GM23338 (cell line): ENCODE results near the gene ANKRD11. TPM values are rescaled to one million over a fixed set of nuclear protein-coding genes. Genes with fewer than 3 reads are reported as not detected.
A peak's percentile ranks its signal among the peaks of the same experiment; 100 is the strongest.

Experiments
- ATAC-seq: fragments of 200-7000 bp; cut with Tn5 transposase; 3 replicates; pipeline ENCODE4 v1.9.1; 2020
- DNase-seq: peaks from one replicate; pipeline ENCODE4 v3.0.0-alpha.2; 2015; ENCODE audit warnings: low spot score
- H2AFZ ChIP-seq: fragments of 200-600 bp; sonication (generic); 2 replicates; pipeline ENCODE4 v1.8.0; 2016; ENCODE audit warnings: antibody characterized with exemption, mild to moderate bottlenecking, moderate library complexity
- H3F3A ChIP-seq: fragments of 200-600 bp; sonication (generic); replicated peaks from 2 replicates; pipeline ENCODE4 v1.8.0; 2017; ENCODE audit warnings: antibody characterized with exemption, mixed run types, low read depth
- H3K27ac ChIP-seq: fragments of 200-600 bp; sonication (generic); 2 replicates; pipeline ENCODE4 v1.6.1; 2016; ENCODE audit warnings: low read depth
- H3K27me3 ChIP-seq: fragments of 200-600 bp; sonication (generic); 2 replicates; pipeline ENCODE4 v1.8.0; 2016; ENCODE audit warnings: mild to moderate bottlenecking, mixed run types, moderate library complexity; ENCODE audit not compliant: insufficient read depth
- H3K36me3 ChIP-seq: fragments of 200-600 bp; sonication (generic); 2 replicates; pipeline ENCODE4 v1.8.0; 2016; ENCODE audit warnings: mild to moderate bottlenecking; ENCODE audit not compliant: insufficient read depth
- H3K4me1 ChIP-seq: fragments of 200-600 bp; sonication (generic); 2 replicates; pipeline ENCODE4 v1.8.0; 2016; ENCODE audit warnings: mild to moderate bottlenecking, moderate library complexity; ENCODE audit not compliant: insufficient read depth
- H3K4me2 ChIP-seq: fragments of 200-600 bp; sonication (generic); 2 replicates; pipeline ENCODE4 v1.7.1; 2017; ENCODE audit warnings: mixed run types
- H3K4me3 ChIP-seq: fragments of 200-600 bp; sonication (generic); 2 replicates; pipeline ENCODE4 v1.6.1; 2016; ENCODE audit warnings: mixed run types
- H3K79me2 ChIP-seq: fragments of 200-600 bp; sonication (generic); replicated peaks from 2 replicates; pipeline ENCODE4 v1.8.0; 2017; ENCODE audit warnings: mild to moderate bottlenecking; ENCODE audit not compliant: insufficient read depth
- H3K9me2 ChIP-seq: fragments of 200-600 bp; sonication (generic); 2 replicates; pipeline ENCODE4 v1.8.0; 2017; ENCODE audit not compliant: insufficient read depth
- H4K20me1 ChIP-seq: fragments of 200-600 bp; sonication (generic); replicated peaks from 2 replicates; pipeline ENCODE4 v1.8.0; 2017; ENCODE audit warnings: mild to moderate bottlenecking; ENCODE audit not compliant: insufficient read depth
- H3K27ac Mint-ChIP-seq: 2 replicates; pipeline ENCODE4 v1.8.0; 2020; ENCODE audit warnings: inconsistent platforms, mild to moderate bottlenecking, moderate library complexity, mixed read lengths
- H3K27me3 Mint-ChIP-seq: 3 replicates; pipeline ENCODE4 v1.8.0; 2022; ENCODE audit warnings: low read depth, mild to moderate bottlenecking, moderate library complexity, mixed read lengths, inconsistent platforms; ENCODE audit not compliant: insufficient read depth, poor library complexity
- H3K36me3 Mint-ChIP-seq: 3 replicates; pipeline ENCODE4 v1.8.0; 2021; ENCODE audit warnings: low read depth, mild to moderate bottlenecking, inconsistent platforms, moderate library complexity, mixed read lengths
- H3K4me1 Mint-ChIP-seq: 3 replicates; pipeline ENCODE4 v1.8.0; 2020; ENCODE audit warnings: mild to moderate bottlenecking, inconsistent platforms, mixed read lengths
- H3K4me3 Mint-ChIP-seq: 3 replicates; pipeline ENCODE4 v1.8.0; 2021; ENCODE audit warnings: moderate library complexity, mild to moderate bottlenecking, inconsistent platforms, mixed read lengths
- H3K9me3 Mint-ChIP-seq: 3 replicates; pipeline ENCODE4 v1.8.0; 2020; ENCODE audit warnings: moderate library complexity, mild to moderate bottlenecking, inconsistent platforms, mixed read lengths
- CREB1 ChIP-seq: fragments of 250-450 bp; sonication (Bioruptor Pico); IDR thresholded peaks from 2 replicates; pipeline ENCODE4 v1.5.0; 2020; ENCODE audit warnings: low read depth, mild to moderate bottlenecking, moderate library complexity
- EZH2 ChIP-seq: fragments of 200-600 bp; sonication (generic); IDR thresholded peaks from one replicate; pipeline ENCODE4 v1.8.0; 2017; ENCODE audit warnings: antibody characterized with exemption, mild to moderate bottlenecking, low read depth; ENCODE audit not compliant: unreplicated experiment
- EZH2phosphoT487 ChIP-seq: fragments of 200-600 bp; sonication (generic); IDR thresholded peaks from one replicate; pipeline ENCODE4 v1.8.1; 2018; ENCODE audit warnings: antibody characterized with exemption; ENCODE audit not compliant: unreplicated experiment
- JUNB ChIP-seq: IDR thresholded peaks from one replicate; pipeline ENCODE4 v1.6.1; 2016; ENCODE audit warnings: antibody characterized with exemption; ENCODE audit not compliant: unreplicated experiment
- NANOG ChIP-seq: IDR thresholded peaks from 2 replicates; pipeline ENCODE4 v1.6.1; 2016; ENCODE audit warnings: antibody characterized with exemption, borderline replicate concordance
- POLR2AphosphoS5 ChIP-seq: IDR thresholded peaks from 2 replicates; pipeline ENCODE4 v1.6.1; 2016; ENCODE audit warnings: antibody characterized with exemption, low read depth
- STAT1 ChIP-seq: IDR thresholded peaks from one replicate; pipeline ENCODE4 v1.6.1; 2016; ENCODE audit warnings: antibody characterized with exemption; ENCODE audit not compliant: unreplicated experiment
- ZNF114 ChIP-seq: fragments of 250-450 bp; sonication (Bioruptor Pico); IDR thresholded peaks from 2 replicates; pipeline ENCODE4 v1.5.0; 2020; ENCODE audit warnings: mild to moderate bottlenecking, moderate library complexity
- ZNF331 ChIP-seq: fragments of 250-450 bp; sonication (Bioruptor Pico); IDR thresholded peaks from 2 replicates; pipeline ENCODE4 v1.5.0; 2020; ENCODE audit warnings: low read depth, mild to moderate bottlenecking, moderate library complexity
- polyA plus RNA-seq: library from polyadenylated mRNA; unstranded; fragments of >200 nt; fragmentation: Nextera tagmentation; extraction: Ambion mirVana; gene quantifications from 2 replicates; pipeline ENCODE4 v1.2.1, GENCODE V29; 2016
- total RNA-seq: library from RNA; depleted of rRNA; stranded (reverse); fragments of >200 nt; shearing (Covaris generic); gene quantifications from 2 replicates; pipeline ENCODE4 v1.2.3, GENCODE V29; 2014
- TF ChIP-seq, protein P1 (sequence below): fragments of 250-450 bp; sonication (Bioruptor Pico); IDR thresholded peaks from 2 replicates; pipeline ENCODE4 v1.5.0; 2020; ENCODE audit warnings: mild to moderate bottlenecking, moderate library complexity
- TF ChIP-seq, protein P2 (sequence below): IDR thresholded peaks from 2 replicates; pipeline ENCODE4 v1.6.1; 2016; ENCODE audit warnings: antibody characterized with exemption
- TF ChIP-seq, protein P3 (sequence below): IDR thresholded peaks from one replicate; pipeline ENCODE4 v1.6.1; 2018; ENCODE audit warnings: antibody characterized with exemption; ENCODE audit not compliant: unreplicated experiment
- TF ChIP-seq, protein P4 (sequence below), 2 experiments: fragments of 200-600 bp in 1 of 2; sonication (generic) in 1 of 2; conservative IDR thresholded peaks; 2 replicates each; pipeline versions ENCODE4 v1.5.1 to v1.6.1; 2016 to 2017; ENCODE audit warnings: antibody characterized with exemption in 2 of 2, low read depth in 2 of 2, mild to moderate bottlenecking in 2 of 2, moderate library complexity in 1 of 2

Gene ANKRD11
- total and polyA plus RNA-seq, 2 experiments from 2014 or later, result 130 to 159 TPM

DNA sequence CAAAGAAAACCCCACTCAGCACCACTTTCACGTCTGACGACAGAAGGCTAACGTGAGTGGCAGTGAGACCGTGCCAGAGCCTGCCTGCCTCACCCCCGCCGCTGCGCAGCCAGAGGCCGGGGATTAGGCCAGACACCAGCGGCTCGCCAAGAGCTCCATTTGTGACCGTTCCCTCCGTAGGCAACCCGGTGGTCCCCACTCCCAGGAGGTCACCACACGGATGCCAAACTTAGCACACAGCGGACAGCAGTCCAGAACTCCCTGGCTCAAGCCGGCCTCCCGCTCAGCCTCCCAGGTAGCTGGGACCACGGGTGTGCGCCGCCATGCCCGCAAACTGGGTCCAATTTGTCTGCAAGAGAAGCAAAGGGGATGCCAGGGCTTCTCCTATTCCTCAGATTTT is 104.6 kb downstream of the ANKRD11 start:
- DNase-seq (no peak), ATAC-seq (no peak)
- no peak overlapping the region for H2AFZ ChIP-seq
- Mint-ChIP-seq H3K27me3 (peaks cover 16% of the 10 kb centered on the region), H3K36me3 (peaks cover 11% of the 10 kb centered on the region), H3K4me3 (no peak overlapping the region), H3K9me3 (no peaks in the 10 kb centered on the region; the same call in 1 of the 3 replicates), H3K4me1 (peaks cover 70% of the 10 kb centered on the region), H3K27ac (peak overlapping the region; percentile 84)
- H3K4me1 ChIP-seq, result peaks cover 26% of the 10 kb centered on the region
- TF ChIP-seq, protein P1, sequence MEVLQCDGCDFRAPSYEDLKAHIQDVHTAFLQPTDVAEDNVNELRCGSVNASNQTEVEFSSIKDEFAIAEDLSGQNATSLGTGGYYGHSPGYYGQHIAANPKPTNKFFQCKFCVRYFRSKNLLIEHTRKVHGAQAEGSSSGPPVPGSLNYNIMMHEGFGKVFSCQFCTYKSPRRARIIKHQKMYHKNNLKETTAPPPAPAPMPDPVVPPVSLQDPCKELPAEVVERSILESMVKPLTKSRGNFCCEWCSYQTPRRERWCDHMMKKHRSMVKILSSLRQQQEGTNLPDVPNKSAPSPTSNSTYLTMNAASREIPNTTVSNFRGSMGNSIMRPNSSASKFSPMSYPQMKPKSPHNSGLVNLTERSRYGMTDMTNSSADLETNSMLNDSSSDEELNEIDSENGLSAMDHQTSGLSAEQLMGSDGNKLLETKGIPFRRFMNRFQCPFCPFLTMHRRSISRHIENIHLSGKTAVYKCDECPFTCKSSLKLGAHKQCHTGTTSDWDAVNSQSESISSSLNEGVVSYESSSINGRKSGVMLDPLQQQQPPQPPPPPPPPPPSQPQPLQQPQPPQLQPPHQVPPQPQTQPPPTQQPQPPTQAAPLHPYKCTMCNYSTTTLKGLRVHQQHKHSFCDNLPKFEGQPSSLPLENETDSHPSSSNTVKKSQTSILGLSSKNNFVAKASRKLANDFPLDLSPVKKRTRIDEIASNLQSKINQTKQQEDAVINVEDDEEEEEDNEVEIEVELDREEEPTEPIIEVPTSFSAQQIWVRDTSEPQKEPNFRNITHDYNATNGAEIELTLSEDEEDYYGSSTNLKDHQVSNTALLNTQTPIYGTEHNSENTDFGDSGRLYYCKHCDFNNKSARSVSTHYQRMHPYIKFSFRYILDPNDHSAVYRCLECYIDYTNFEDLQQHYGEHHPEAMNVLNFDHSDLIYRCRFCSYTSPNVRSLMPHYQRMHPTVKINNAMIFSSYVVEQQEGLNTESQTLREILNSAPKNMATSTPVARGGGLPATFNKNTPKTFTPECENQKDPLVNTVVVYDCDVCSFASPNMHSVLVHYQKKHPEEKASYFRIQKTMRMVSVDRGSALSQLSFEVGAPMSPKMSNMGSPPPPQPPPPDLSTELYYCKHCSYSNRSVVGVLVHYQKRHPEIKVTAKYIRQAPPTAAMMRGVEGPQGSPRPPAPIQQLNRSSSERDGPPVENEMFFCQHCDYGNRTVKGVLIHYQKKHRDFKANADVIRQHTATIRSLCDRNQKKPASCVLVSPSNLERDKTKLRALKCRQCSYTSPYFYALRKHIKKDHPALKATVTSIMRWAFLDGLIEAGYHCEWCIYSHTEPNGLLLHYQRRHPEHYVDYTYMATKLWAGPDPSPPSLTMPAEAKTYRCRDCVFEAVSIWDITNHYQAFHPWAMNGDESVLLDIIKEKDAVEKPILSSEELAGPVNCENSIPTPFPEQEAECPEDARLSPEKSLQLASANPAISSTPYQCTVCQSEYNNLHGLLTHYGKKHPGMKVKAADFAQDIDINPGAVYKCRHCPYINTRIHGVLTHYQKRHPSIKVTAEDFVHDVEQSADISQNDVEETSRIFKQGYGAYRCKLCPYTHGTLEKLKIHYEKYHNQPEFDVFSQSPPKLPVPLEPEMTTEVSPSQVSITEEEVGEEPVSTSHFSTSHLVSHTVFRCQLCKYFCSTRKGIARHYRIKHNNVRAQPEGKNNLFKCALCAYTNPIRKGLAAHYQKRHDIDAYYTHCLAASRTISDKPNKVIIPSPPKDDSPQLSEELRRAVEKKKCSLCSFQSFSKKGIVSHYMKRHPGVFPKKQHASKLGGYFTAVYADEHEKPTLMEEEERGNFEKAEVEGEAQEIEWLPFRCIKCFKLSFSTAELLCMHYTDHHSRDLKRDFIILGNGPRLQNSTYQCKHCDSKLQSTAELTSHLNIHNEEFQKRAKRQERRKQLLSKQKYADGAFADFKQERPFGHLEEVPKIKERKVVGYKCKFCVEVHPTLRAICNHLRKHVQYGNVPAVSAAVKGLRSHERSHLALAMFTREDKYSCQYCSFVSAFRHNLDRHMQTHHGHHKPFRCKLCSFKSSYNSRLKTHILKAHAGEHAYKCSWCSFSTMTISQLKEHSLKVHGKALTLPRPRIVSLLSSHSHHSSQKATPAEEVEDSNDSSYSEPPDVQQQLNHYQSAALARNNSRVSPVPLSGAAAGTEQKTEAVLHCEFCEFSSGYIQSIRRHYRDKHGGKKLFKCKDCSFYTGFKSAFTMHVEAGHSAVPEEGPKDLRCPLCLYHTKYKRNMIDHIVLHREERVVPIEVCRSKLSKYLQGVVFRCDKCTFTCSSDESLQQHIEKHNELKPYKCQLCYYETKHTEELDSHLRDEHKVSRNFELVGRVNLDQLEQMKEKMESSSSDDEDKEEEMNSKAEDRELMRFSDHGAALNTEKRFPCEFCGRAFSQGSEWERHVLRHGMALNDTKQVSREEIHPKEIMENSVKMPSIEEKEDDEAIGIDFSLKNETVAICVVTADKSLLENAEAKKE, result no peak
- TF ChIP-seq EZH2 (no peak), NANOG (no peak), STAT1 (no peak), ZNF114 (CRISPR knock-in tag) (no peak), JUNB (no peak), CREB1 (CRISPR knock-in tag) (no peak), ZNF331 (CRISPR knock-in tag) (no peak), POLR2AphosphoS5 (no peak), EZH2phosphoT487 (no peak)
- TF ChIP-seq, protein P2, sequence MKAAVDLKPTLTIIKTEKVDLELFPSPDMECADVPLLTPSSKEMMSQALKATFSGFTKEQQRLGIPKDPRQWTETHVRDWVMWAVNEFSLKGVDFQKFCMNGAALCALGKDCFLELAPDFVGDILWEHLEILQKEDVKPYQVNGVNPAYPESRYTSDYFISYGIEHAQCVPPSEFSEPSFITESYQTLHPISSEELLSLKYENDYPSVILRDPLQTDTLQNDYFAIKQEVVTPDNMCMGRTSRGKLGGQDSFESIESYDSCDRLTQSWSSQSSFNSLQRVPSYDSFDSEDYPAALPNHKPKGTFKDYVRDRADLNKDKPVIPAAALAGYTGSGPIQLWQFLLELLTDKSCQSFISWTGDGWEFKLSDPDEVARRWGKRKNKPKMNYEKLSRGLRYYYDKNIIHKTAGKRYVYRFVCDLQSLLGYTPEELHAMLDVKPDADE, result no peak
- TF ChIP-seq, protein P3, sequence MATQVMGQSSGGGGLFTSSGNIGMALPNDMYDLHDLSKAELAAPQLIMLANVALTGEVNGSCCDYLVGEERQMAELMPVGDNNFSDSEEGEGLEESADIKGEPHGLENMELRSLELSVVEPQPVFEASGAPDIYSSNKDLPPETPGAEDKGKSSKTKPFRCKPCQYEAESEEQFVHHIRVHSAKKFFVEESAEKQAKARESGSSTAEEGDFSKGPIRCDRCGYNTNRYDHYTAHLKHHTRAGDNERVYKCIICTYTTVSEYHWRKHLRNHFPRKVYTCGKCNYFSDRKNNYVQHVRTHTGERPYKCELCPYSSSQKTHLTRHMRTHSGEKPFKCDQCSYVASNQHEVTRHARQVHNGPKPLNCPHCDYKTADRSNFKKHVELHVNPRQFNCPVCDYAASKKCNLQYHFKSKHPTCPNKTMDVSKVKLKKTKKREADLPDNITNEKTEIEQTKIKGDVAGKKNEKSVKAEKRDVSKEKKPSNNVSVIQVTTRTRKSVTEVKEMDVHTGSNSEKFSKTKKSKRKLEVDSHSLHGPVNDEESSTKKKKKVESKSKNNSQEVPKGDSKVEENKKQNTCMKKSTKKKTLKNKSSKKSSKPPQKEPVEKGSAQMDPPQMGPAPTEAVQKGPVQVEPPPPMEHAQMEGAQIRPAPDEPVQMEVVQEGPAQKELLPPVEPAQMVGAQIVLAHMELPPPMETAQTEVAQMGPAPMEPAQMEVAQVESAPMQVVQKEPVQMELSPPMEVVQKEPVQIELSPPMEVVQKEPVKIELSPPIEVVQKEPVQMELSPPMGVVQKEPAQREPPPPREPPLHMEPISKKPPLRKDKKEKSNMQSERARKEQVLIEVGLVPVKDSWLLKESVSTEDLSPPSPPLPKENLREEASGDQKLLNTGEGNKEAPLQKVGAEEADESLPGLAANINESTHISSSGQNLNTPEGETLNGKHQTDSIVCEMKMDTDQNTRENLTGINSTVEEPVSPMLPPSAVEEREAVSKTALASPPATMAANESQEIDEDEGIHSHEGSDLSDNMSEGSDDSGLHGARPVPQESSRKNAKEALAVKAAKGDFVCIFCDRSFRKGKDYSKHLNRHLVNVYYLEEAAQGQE, result no peak
- TF ChIP-seq, protein P4, sequence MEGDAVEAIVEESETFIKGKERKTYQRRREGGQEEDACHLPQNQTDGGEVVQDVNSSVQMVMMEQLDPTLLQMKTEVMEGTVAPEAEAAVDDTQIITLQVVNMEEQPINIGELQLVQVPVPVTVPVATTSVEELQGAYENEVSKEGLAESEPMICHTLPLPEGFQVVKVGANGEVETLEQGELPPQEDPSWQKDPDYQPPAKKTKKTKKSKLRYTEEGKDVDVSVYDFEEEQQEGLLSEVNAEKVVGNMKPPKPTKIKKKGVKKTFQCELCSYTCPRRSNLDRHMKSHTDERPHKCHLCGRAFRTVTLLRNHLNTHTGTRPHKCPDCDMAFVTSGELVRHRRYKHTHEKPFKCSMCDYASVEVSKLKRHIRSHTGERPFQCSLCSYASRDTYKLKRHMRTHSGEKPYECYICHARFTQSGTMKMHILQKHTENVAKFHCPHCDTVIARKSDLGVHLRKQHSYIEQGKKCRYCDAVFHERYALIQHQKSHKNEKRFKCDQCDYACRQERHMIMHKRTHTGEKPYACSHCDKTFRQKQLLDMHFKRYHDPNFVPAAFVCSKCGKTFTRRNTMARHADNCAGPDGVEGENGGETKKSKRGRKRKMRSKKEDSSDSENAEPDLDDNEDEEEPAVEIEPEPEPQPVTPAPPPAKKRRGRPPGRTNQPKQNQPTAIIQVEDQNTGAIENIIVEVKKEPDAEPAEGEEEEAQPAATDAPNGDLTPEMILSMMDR (conservative IDR thresholded peaks at IDR 0.05; ENCODE audit: low read depth in 2 of 2), result no peak
- H3K4me3 ChIP-seq, result no peak overlapping the region
- H4K20me1 ChIP-seq, result peaks cover 62% of the 10 kb centered on the region
- H3K4me2 ChIP-seq, result no peak overlapping the region
- no peaks in the 10 kb centered on the region for H3K9me2 ChIP-seq
- H3K79me2 ChIP-seq, result peaks cover 94% of the 10 kb centered on the region
- no peaks in the 10 kb centered on the region for H3K27me3 ChIP-seq
- peaks cover 2% of the 10 kb centered on the region; the same call in 1 of the 2 replicates for H3F3A ChIP-seq
- no peak overlapping the region for H3K27ac ChIP-seq
- H3K36me3 ChIP-seq, result no peaks in the 10 kb centered on the region
